Astrocyte (in vitro differentiated cells and primary cell): ENCODE data around the gene SEC22A. TPM values are rescaled to one million over a fixed set of nuclear protein-coding genes. Genes with fewer than 3 reads are reported as not detected.

Source experiments
- DNase-seq: peaks from one replicate; pipeline ENCODE4 v3.0.0-alpha.2; 2010; ENCODE audit warnings: low read depth
- FAIRE-seq: peaks from 2 replicates; lab custom pipeline; 2011; peaks lifted over from hg19 to GRCh38; lab: Jason Lieb, UNC
- H2AFZ ChIP-seq: 2 replicates; pipeline ENCODE4 v1.6.0; 2012; ENCODE audit warnings: low read depth, low read length, inconsistent platforms
- H3K27ac ChIP-seq: 2 replicates; pipeline ENCODE4 v1.5.1; 2011; ENCODE audit warnings: low read depth, low read length, inconsistent platforms
- H3K27me3 ChIP-seq: 2 replicates; pipeline ENCODE4 v1.6.0; 2011; ENCODE audit warnings: low read length, inconsistent platforms; ENCODE audit not compliant: insufficient read depth
- H3K36me3 ChIP-seq: 2 replicates; pipeline ENCODE4 v1.5.1; 2011; ENCODE audit warnings: low read length, inconsistent platforms; ENCODE audit not compliant: insufficient read depth
- H3K4me1 ChIP-seq: 2 replicates; pipeline ENCODE4 v1.5.1; 2011; ENCODE audit warnings: low read length, inconsistent platforms; ENCODE audit not compliant: insufficient read depth
- H3K4me2 ChIP-seq: 2 replicates; pipeline ENCODE4 v1.6.0; 2012; ENCODE audit warnings: low read length, inconsistent platforms
- H3K4me3 ChIP-seq: 2 replicates; pipeline ENCODE4 v1.5.1; 2011; ENCODE audit warnings: low read depth, mild to moderate bottlenecking, low read length, inconsistent platforms; ENCODE audit not compliant: insufficient read depth
- H3K79me2 ChIP-seq: 2 replicates; pipeline ENCODE4 v1.6.0; 2012; ENCODE audit warnings: mild to moderate bottlenecking, low read length, inconsistent platforms; ENCODE audit not compliant: insufficient read depth
- H3K9ac ChIP-seq: 2 replicates; pipeline ENCODE4 v1.6.0; 2012; ENCODE audit warnings: mild to moderate bottlenecking, low read length, inconsistent platforms
- H3K9me3 ChIP-seq: 2 replicates; pipeline ENCODE4 v1.5.1; 2012; ENCODE audit warnings: low read depth, mild to moderate bottlenecking, low read length, inconsistent platforms; ENCODE audit not compliant: insufficient read depth
- H4K20me1 ChIP-seq: 2 replicates; pipeline ENCODE4 v1.6.0; 2012; ENCODE audit warnings: low read length, inconsistent platforms; ENCODE audit not compliant: insufficient read depth
- H3K27ac Mint-ChIP-seq: one replicate; pipeline ENCODE4 v1.8.0; 2021; ENCODE audit warnings: mild to moderate bottlenecking, mixed read lengths; ENCODE audit not compliant: unreplicated experiment
- H3K27me3 Mint-ChIP-seq: one replicate; pipeline ENCODE4 v1.8.0; 2021; ENCODE audit warnings: low read depth, mixed read lengths; ENCODE audit not compliant: unreplicated experiment
- H3K36me3 Mint-ChIP-seq: one replicate; pipeline ENCODE4 v1.8.0; 2021; ENCODE audit warnings: low read depth, mixed read lengths; ENCODE audit not compliant: unreplicated experiment
- H3K4me1 Mint-ChIP-seq: one replicate; pipeline ENCODE4 v1.8.0; 2021; ENCODE audit warnings: low read depth, mixed read lengths; ENCODE audit not compliant: unreplicated experiment
- H3K4me3 Mint-ChIP-seq: one replicate; pipeline ENCODE4 v1.8.0; 2021; ENCODE audit warnings: mild to moderate bottlenecking, moderate library complexity, mixed read lengths; ENCODE audit not compliant: unreplicated experiment
- H3K9me3 Mint-ChIP-seq: one replicate; pipeline ENCODE4 v1.8.0; 2021; ENCODE audit warnings: mild to moderate bottlenecking, mixed read lengths; ENCODE audit not compliant: unreplicated experiment
- EZH2 ChIP-seq: IDR thresholded peaks from 2 replicates; pipeline ENCODE4 v1.6.1; 2012; ENCODE audit warnings: mild to moderate bottlenecking, low read length, inconsistent platforms; ENCODE audit not compliant: insufficient read depth
- microRNA-seq: library from miRNA; unstranded; fragments of <30 nt; microRNA quantifications from one replicate; pipeline ENCODE4 v1.2.0, GENCODE V29; 2020
- total RNA-seq: library from RNA; stranded (reverse); gene quantifications from 2 replicates; pipeline ENCODE4 v1.2.1, GENCODE V29; 2021
- TF ChIP-seq, protein P1 (sequence below): IDR thresholded peaks from 2 replicates; pipeline ENCODE4 v1.5.1; 2011; ENCODE audit warnings: low read depth, mild to moderate bottlenecking, inconsistent platforms, low read length, moderate library complexity; ENCODE audit not compliant: insufficient read depth

SEC22A gene
- total RNA-seq, 1 donor from 2014 or later = 10.9 TPM

GRCh38 chr3:123321806-123322205, 120.1 kb downstream of the SEC22A start:
- H3K27ac Mint-ChIP-seq = no peak overlapping the region
- H3K9ac ChIP-seq = no peak overlapping the region
- H2AFZ ChIP-seq = no peak overlapping the region
- no peak for FAIRE-seq
- H3K4me3 ChIP-seq = no peak overlapping the region
- no peak overlapping the region for H3K4me2 ChIP-seq
- H3K27ac ChIP-seq = no peak overlapping the region
- H3K79me2 ChIP-seq = no peaks in the 10 kb centered on the region
- no peaks in the 10 kb centered on the region for H3K9me3 Mint-ChIP-seq
- TF ChIP-seq, protein P1, sequence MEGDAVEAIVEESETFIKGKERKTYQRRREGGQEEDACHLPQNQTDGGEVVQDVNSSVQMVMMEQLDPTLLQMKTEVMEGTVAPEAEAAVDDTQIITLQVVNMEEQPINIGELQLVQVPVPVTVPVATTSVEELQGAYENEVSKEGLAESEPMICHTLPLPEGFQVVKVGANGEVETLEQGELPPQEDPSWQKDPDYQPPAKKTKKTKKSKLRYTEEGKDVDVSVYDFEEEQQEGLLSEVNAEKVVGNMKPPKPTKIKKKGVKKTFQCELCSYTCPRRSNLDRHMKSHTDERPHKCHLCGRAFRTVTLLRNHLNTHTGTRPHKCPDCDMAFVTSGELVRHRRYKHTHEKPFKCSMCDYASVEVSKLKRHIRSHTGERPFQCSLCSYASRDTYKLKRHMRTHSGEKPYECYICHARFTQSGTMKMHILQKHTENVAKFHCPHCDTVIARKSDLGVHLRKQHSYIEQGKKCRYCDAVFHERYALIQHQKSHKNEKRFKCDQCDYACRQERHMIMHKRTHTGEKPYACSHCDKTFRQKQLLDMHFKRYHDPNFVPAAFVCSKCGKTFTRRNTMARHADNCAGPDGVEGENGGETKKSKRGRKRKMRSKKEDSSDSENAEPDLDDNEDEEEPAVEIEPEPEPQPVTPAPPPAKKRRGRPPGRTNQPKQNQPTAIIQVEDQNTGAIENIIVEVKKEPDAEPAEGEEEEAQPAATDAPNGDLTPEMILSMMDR = no peak
- TF ChIP-seq EZH2 = no peak
- no peaks in the 10 kb centered on the region for H3K36me3 Mint-ChIP-seq
- peaks cover 56% of the 10 kb centered on the region for H3K27me3 Mint-ChIP-seq
- no peaks in the 10 kb centered on the region for H3K4me1 ChIP-seq
- H3K4me1 Mint-ChIP-seq = peaks cover 4% of the 10 kb centered on the region
- peaks cover 19% of the 10 kb centered on the region for H3K27me3 ChIP-seq
- DNase-seq = no peak
- H3K9me3 ChIP-seq = no peaks in the 10 kb centered on the region
- no peak overlapping the region for H3K4me3 Mint-ChIP-seq
- no peaks in the 10 kb centered on the region for H3K36me3 ChIP-seq
- H4K20me1 ChIP-seq = no peaks in the 10 kb centered on the region

GRCh38 chr3:123322866-123323265, 121.1 kb downstream of the SEC22A start:
- Mint-ChIP-seq H3K4me1 (peaks cover 4% of the 10 kb centered on the region), H3K9me3 (no peaks in the 10 kb centered on the region), H3K36me3 (no peaks in the 10 kb centered on the region), H3K27me3 (peaks cover 61% of the 10 kb centered on the region), H3K4me3 (no peak overlapping the region), H3K27ac (no peak overlapping the region)
- DNase-seq = no peak
- no peak overlapping the region for H3K4me2 ChIP-seq
- H3K36me3 ChIP-seq = no peaks in the 10 kb centered on the region
- H3K9ac ChIP-seq = no peak overlapping the region
- no peak overlapping the region for H2AFZ ChIP-seq
- no peaks in the 10 kb centered on the region for H3K9me3 ChIP-seq
- H3K27ac ChIP-seq = no peak overlapping the region
- peaks cover 22% of the 10 kb centered on the region for H3K27me3 ChIP-seq
- no peak for TF ChIP-seq EZH2
- TF ChIP-seq, protein P1 = no peak
- no peaks in the 10 kb centered on the region for H3K4me1 ChIP-seq
- H3K4me3 ChIP-seq = no peak overlapping the region
- H3K79me2 ChIP-seq = no peaks in the 10 kb centered on the region
- FAIRE-seq = no peak
- no peaks in the 10 kb centered on the region for H4K20me1 ChIP-seq

Small RNA genes lying within 50 kb of the gene (microRNA-seq; reads per million reads assigned to microRNA genes)
- not detected for gene MIR7110

Other genes starting within 250 kb of the SEC22A start
- 1.0 and 2.1 TPM in 2 replicates for gene SEMA5B, start 174.2 kb upstream of the SEC22A start, total RNA-seq
- gene PDIA5, start 134.9 kb upstream of the SEC22A start, total RNA-seq = 77.5 and 86.5 TPM in 2 replicates
- 1.2 and 1.5 TPM in 2 replicates for gene ADCY5, start 247.1 kb downstream of the SEC22A start, total RNA-seq